Ishikawa (cell line): ENCODE measurements around the gene ZFAND5.

ENCODE experiments used
- CEBPB ChIP-seq: IDR thresholded peaks from 2 replicates; pipeline ENCODE4 v1.6.1; 2012
- CREB1 ChIP-seq: IDR thresholded peaks from 2 replicates; pipeline ENCODE4 v1.6.1; 2012; ENCODE audit warnings: low read depth
- EGR1 ChIP-seq: IDR thresholded peaks from 2 replicates; pipeline ENCODE4 v1.6.1; 2012
- EP300 ChIP-seq: IDR thresholded peaks from 2 replicates; pipeline ENCODE4 v1.6.1; 2012; ENCODE audit warnings: borderline replicate concordance
- FOXM1 ChIP-seq: IDR thresholded peaks from 2 replicates; pipeline ENCODE4 v1.6.1; 2012; ENCODE audit warnings: low read depth, borderline replicate concordance
- NFIC ChIP-seq: IDR thresholded peaks from 2 replicates; pipeline ENCODE4 v1.6.1; 2012
- RAD21 ChIP-seq: IDR thresholded peaks from 2 replicates; pipeline ENCODE4 v1.6.1; 2012; ENCODE audit warnings: low read depth
- TAF1 ChIP-seq: IDR thresholded peaks from 2 replicates; pipeline ENCODE4 v1.6.1; 2012; ENCODE audit warnings: low read depth, mild to moderate bottlenecking
- TCF12 ChIP-seq: IDR thresholded peaks from 2 replicates; pipeline ENCODE4 v1.6.1; 2012; ENCODE audit warnings: low read depth
- TEAD4 ChIP-seq: IDR thresholded peaks from 2 replicates; pipeline ENCODE4 v1.6.1; 2012
- YY1 ChIP-seq: IDR thresholded peaks from 2 replicates; pipeline ENCODE4 v1.6.1; 2012; ENCODE audit warnings: low read depth
- ZBTB7A ChIP-seq: IDR thresholded peaks from 2 replicates; pipeline ENCODE4 v1.6.1; 2012; ENCODE audit warnings: low read depth
- TF ChIP-seq, protein P1 (sequence below): IDR thresholded peaks from 2 replicates; pipeline ENCODE4 v1.6.1; 2012
- TF ChIP-seq, protein P2 (sequence below): IDR thresholded peaks from 2 replicates; pipeline ENCODE4 v1.6.1; 2012
- TF ChIP-seq, protein P3 (sequence below): IDR thresholded peaks from 2 replicates; pipeline ENCODE4 v1.6.1; 2012; ENCODE audit warnings: low read depth, mild to moderate bottlenecking

ZFAND5 gene

DNA sequence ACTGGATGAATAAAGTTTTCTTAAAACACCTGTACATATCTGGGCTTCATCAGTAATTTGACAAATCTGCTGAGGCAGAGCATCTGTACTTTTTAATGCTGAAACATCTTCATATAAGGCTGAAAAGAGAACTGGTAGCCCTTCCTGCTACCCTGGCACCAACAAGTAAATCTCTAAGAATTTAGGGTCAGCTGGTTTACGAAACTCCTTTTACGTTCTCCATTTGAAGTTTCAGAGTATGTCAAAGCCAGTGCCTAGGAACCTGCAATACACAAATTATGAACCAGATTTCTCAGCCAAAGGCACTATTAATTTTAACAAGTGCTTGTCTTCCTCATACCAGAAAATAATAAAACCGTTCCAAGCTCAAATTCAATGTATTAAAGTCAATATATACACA is 3.8 kb downstream of the ZFAND5 start:
- TF ChIP-seq EGR1 (no peak), CEBPB (no peak), FOXM1 (no peak)
- TF ChIP-seq, protein P1, sequence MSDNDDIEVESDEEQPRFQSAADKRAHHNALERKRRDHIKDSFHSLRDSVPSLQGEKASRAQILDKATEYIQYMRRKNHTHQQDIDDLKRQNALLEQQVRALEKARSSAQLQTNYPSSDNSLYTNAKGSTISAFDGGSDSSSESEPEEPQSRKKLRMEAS: no peak

DNA sequence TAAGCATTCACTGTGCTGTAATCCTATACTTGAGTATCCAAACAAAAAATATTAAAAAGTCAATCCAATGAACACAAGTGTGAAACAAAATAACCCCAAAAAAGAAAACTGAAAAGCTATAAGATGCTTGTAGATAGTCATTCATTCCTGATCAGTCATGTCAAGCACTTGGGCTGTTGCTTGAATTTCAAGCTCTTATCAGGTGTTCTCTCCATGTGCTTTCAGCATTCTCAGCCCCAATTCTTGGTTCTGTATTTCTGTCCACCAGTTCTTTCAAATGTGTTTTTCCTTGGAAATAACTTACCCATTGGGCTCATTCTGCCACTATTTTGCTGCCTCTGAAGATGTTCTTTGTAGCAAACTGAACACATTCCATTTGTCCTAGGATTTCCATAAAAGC is 4.7 kb downstream of the ZFAND5 start:
- TF ChIP-seq EP300 (no peak), TEAD4 (no peak)
- TF ChIP-seq, protein P2, sequence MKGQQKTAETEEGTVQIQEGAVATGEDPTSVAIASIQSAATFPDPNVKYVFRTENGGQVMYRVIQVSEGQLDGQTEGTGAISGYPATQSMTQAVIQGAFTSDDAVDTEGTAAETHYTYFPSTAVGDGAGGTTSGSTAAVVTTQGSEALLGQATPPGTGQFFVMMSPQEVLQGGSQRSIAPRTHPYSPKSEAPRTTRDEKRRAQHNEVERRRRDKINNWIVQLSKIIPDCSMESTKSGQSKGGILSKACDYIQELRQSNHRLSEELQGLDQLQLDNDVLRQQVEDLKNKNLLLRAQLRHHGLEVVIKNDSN: no peak
- TF ChIP-seq, protein P3, sequence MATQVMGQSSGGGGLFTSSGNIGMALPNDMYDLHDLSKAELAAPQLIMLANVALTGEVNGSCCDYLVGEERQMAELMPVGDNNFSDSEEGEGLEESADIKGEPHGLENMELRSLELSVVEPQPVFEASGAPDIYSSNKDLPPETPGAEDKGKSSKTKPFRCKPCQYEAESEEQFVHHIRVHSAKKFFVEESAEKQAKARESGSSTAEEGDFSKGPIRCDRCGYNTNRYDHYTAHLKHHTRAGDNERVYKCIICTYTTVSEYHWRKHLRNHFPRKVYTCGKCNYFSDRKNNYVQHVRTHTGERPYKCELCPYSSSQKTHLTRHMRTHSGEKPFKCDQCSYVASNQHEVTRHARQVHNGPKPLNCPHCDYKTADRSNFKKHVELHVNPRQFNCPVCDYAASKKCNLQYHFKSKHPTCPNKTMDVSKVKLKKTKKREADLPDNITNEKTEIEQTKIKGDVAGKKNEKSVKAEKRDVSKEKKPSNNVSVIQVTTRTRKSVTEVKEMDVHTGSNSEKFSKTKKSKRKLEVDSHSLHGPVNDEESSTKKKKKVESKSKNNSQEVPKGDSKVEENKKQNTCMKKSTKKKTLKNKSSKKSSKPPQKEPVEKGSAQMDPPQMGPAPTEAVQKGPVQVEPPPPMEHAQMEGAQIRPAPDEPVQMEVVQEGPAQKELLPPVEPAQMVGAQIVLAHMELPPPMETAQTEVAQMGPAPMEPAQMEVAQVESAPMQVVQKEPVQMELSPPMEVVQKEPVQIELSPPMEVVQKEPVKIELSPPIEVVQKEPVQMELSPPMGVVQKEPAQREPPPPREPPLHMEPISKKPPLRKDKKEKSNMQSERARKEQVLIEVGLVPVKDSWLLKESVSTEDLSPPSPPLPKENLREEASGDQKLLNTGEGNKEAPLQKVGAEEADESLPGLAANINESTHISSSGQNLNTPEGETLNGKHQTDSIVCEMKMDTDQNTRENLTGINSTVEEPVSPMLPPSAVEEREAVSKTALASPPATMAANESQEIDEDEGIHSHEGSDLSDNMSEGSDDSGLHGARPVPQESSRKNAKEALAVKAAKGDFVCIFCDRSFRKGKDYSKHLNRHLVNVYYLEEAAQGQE: no peak

DNA sequence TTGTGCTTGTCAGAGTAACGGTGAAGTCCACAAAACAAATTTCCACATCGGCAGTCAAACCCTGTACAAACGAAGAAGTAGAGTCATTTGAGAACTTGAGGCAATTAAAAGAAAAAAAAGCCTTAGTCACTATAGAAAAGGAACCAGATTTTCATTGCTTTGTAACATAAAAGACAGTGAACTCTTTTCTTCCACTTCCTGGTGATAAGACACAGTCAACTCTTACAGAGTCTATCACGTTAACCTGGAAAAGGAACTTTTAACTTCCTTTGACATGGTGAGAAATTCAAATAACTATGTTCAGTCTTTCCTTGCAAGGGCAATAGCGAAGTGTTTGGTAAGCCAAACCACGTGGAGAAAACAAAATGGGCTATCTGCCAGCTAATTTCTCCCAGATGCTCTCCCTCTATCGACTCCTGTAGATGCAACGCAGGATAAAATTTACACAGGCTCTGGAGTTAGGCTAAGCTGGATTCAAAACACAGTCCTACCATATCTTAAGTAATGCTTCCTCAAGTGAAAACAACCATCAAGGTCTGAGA is 8.9 kb downstream of the ZFAND5 start:
- TF ChIP-seq EP300: no peak
- TF ChIP-seq CREB1: no peak
- no peak for TF ChIP-seq FOXM1
- TF ChIP-seq, protein P2: no peak
- TF ChIP-seq NFIC: no peak
- TF ChIP-seq RAD21: no peak
- TF ChIP-seq CEBPB: no peak

DNA sequence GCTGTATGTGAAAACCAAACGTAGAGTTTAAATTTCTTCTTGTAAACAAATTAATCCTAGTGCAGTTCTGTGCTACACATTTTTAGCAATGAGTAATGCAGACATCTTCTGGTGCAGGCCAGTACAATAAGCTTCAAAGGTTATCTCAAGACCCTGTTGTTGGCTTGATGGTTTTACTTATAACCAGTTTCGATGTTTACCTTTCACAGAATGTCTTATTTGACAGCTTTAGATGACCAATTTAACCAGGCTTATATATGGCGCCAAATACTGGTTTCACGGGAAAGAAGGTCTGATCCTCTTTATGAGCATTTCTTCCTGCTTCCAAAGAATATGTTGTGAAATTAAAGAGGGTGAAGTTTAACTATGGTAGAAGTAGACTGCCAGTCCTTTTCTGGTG is 9.9 kb downstream of the ZFAND5 start:
- TF ChIP-seq, protein P3: no peak
- TF ChIP-seq CREB1 (no peak), ZBTB7A (no peak), TCF12 (no peak), TEAD4 (no peak), TAF1 (no peak), YY1 (no peak), CEBPB (no peak), EP300 (no peak)
- TF ChIP-seq, protein P2: no peak

DNA sequence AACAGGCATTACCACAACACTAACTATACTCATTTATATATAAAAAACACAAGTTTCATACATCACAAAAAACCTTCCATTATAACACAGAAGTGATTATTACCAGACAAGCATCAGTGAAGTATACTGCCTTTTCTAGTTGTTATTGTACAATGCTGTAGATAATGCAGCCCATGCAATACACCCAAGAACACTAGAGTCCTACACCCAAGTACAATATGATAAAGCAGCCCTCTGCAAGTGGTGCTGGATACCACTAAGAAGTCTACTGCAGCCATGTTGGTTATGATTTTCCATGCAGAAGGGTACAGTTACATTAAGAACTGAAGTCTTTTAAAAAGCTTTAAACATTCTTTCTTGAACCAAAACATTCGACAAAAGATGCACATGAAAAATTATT is 10.3 kb downstream of the ZFAND5 start:
- TF ChIP-seq EGR1 (no peak), RAD21 (no peak), ZBTB7A (no peak), TCF12 (no peak), TEAD4 (no peak), FOXM1 (no peak), TAF1 (no peak)
- TF ChIP-seq, protein P1: no peak

DNA sequence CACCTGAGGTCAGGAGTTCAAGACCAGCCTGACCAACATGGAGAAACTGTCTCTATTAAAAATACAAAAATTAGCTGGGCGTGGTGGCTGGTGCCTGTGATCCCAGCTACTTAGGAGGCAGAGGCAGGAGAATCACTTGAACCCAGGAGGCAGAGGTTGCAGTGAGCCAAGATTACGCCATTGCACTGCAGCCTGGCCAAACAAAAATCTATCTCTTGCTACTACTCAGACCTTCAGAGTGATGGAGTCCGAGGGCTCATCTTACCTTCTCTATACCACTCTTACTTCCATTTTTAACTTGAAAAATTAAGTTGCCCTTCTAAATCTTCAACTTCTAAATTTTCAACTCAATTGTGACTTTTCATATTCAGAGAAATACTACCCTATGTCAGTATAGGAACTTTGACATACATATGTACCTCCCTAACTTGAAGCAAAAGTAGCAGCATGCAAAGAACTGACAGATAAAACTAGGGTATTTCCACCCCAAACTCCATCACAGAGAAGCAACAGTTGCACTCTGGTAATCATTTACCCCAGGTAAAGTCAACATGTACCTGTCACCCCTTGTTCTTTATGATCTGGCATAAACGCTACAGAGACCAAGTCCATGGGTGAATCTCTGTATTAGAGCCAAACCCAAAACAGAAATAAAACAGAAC is 11.4 kb downstream of the ZFAND5 start:
- TF ChIP-seq ZBTB7A: no peak
- TF ChIP-seq TCF12: no peak
- TF ChIP-seq CEBPB: no peak
- TF ChIP-seq TAF1: no peak
- TF ChIP-seq EP300: no peak
- no peak for TF ChIP-seq TEAD4
- TF ChIP-seq RAD21: no peak
- no peak for TF ChIP-seq EGR1
- no peak for TF ChIP-seq FOXM1
- TF ChIP-seq, protein P1: no peak
- no peak for TF ChIP-seq CREB1
- no peak for TF ChIP-seq NFIC
- TF ChIP-seq, protein P2: no peak
